NB4 (cell line): ENCODE measurements around the gene HIGD1C.
A peak's percentile ranks its signal among the peaks of the same experiment; 100 is the strongest.
"Not testable (repeated sequence)": the region's sequence is repeated elsewhere in the genome, so short reads cannot be mapped to it uniquely, and the experiment has no call there.

Experiments used
- DNase-seq: peaks from one replicate; pipeline ENCODE4 v3.0.0; 2010; ENCODE audit warnings: low read depth
- H3K4me3 ChIP-seq: one replicate; pipeline ENCODE4 v1.5.1; 2011; ENCODE audit warnings: mild to moderate bottlenecking, low read depth, low read length, moderate library complexity
- CTCF ChIP-seq: IDR thresholded peaks from one replicate; pipeline ENCODE4 v1.5.1; 2012; ENCODE audit warnings: low read depth, low read length
- MAX ChIP-seq: IDR thresholded peaks from 2 replicates; pipeline ENCODE4 v1.6.1; 2011; ENCODE audit warnings: low read depth, low read length
- MYC ChIP-seq: IDR thresholded peaks from 2 replicates; pipeline ENCODE4 v1.6.1; 2011; ENCODE audit warnings: low read depth, low read length
- POLR2A ChIP-seq: IDR thresholded peaks from 2 replicates; pipeline ENCODE4 v1.6.1; 2011; ENCODE audit warnings: mild to moderate bottlenecking; ENCODE audit not compliant: insufficient read length; ENCODE audit errors: extremely low read depth

HIGD1C gene

GRCh38 chr12:50925920-50926319 lies 26.4 kb upstream of the HIGD1C start:
- H3K4me3 ChIP-seq = peak overlapping the region; percentile 59
- no peak for TF ChIP-seq MYC
- no peak for TF ChIP-seq POLR2A
- no peak for TF ChIP-seq MAX
- no peak for TF ChIP-seq CTCF
- no peak for DNase-seq

- H3K4me3 ChIP-seq = peak overlapping the region; percentile 59
- no peak for DNase-seq
- no peak for TF ChIP-seq MAX
- no peak for TF ChIP-seq POLR2A
- TF ChIP-seq CTCF = no peak
Measured at GRCh38 chr12:50926415-50926814, 25.9 kb upstream of the HIGD1C start.

- H3K4me3 ChIP-seq = peak overlapping the region; percentile 59
- DNase-seq = not testable (repeated sequence)
Measured at GRCh38 chr12:50926932-50927331, 25.4 kb upstream of the HIGD1C start.

GRCh38 chr12:50927356-50927755 lies 25.0 kb upstream of the HIGD1C start:
- no peak for DNase-seq
- H3K4me3 ChIP-seq = peak overlapping the region; percentile 59

GRCh38 chr12:50927766-50928224 lies 24.5 kb upstream of the HIGD1C start:
- TF ChIP-seq CTCF = no peak
- TF ChIP-seq MYC = no peak
- TF ChIP-seq POLR2A = no peak
- TF ChIP-seq MAX = no peak
- DNase-seq = no peak
- peak overlapping the region; percentile 59 for H3K4me3 ChIP-seq

More at GRCh38 chr12:50927356-50927755, 25.0 kb upstream of the HIGD1C start:
- TF ChIP-seq POLR2A = no peak
- TF ChIP-seq MAX = no peak
- TF ChIP-seq CTCF = no peak
- no peak for TF ChIP-seq MYC

GRCh38 chr12:50928392-50928791 lies 24.0 kb upstream of the HIGD1C start:
- DNase-seq = peak; percentile 48
- peak overlapping the region; percentile 59 for H3K4me3 ChIP-seq
- TF ChIP-seq CTCF (no peak), MYC (no peak), POLR2A (no peak), MAX (no peak)
